ENCODE measurements around the gene RNPS1.

Gene RNPS1

GRCh38 chr16:2267913-2268666, at the start of gene RNPS1:
Gene RNPS1 (minus strand): TSS chr16:2268126. CDS start chr16:2264643, 3,483 bp downstream.
- peak; percentile 92 to 95 for DNase-seq (ENCODE audit: low read depth in 2 of 2)

- no peak for DNase-seq (ENCODE audit: low read depth in 2 of 2)
These were observed 49.5 kb upstream of the RNPS1 start for GRCh38 chr16:2317231-2318020.

GRCh38 chr16:2308089-2308962, 40.4 kb upstream of the RNPS1 start:
- no peak for DNase-seq (ENCODE audit: low read depth in 2 of 2)

- DNase-seq (ENCODE audit: low read depth in 2 of 2) = no peak
These were observed 31.9 kb upstream of the RNPS1 start for GRCh38 chr16:2299915-2300192.

- DNase-seq (ENCODE audit: low read depth in 2 of 2) = no peak
These were observed 31.4 kb upstream of the RNPS1 start for GRCh38 chr16:2299121-2299914.

- no peak for DNase-seq (ENCODE audit: low read depth in 2 of 2)
These were observed 30.7 kb upstream of the RNPS1 start for GRCh38 chr16:2298621-2299020.

- no peak for DNase-seq (ENCODE audit: low read depth in 2 of 2)
These were observed 29.6 kb upstream of the RNPS1 start for GRCh38 chr16:2297506-2297860.

GRCh38 chr16:2296661-2297505, 29.0 kb upstream of the RNPS1 start:
- no peak for DNase-seq (ENCODE audit: low read depth in 2 of 2)

GRCh38 chr16:2295056-2295798, 27.3 kb upstream of the RNPS1 start:
- no peak for DNase-seq (ENCODE audit: low read depth in 2 of 2)

GRCh38 chr16:2292221-2292620, 24.3 kb upstream of the RNPS1 start:
- no peak for DNase-seq (ENCODE audit: low read depth in 2 of 2)

GRCh38 chr16:2289282-2289681, 21.4 kb upstream of the RNPS1 start:
- DNase-seq (ENCODE audit: low read depth in 2 of 2) = no peak

- no peak for DNase-seq (ENCODE audit: low read depth in 2 of 2)
These were observed 20.8 kb upstream of the RNPS1 start for GRCh38 chr16:2288726-2289125.

GRCh38 chr16:2287916-2288547, 20.1 kb upstream of the RNPS1 start:
- DNase-seq (ENCODE audit: low read depth in 2 of 2) = no peak

- no peak for DNase-seq (ENCODE audit: low read depth in 2 of 2)
These were observed 18.6 kb upstream of the RNPS1 start for GRCh38 chr16:2286550-2286949.

- DNase-seq (ENCODE audit: low read depth in 2 of 2) = no peak
These were observed 17.8 kb upstream of the RNPS1 start for GRCh38 chr16:2285731-2286191.

- no peak for DNase-seq (ENCODE audit: low read depth in 2 of 2)
These were observed 17.1 kb upstream of the RNPS1 start for GRCh38 chr16:2284797-2285576.

GRCh38 chr16:2284001-2284770, 16.3 kb upstream of the RNPS1 start:
- DNase-seq (ENCODE audit: low read depth in 2 of 2) = no peak
